GM18861 (cell line): Measurements from ENCODE around the gene CRIP3.
"Not testable (repeated sequence)": the region's sequence is repeated elsewhere in the genome, so short reads cannot be mapped to it uniquely, and the experiment has no call there.

Source experiments
- ATAC-seq: cut with Tn5 transposase; IDR thresholded peaks from one replicate; pipeline ENCODE4 v1.9.1; 2021; ENCODE audit not compliant: unreplicated experiment

The CRIP3 gene

GRCh38 chr6:43307451-43308100 is 1.1 kb downstream of the CRIP3 start:
- ATAC-seq = no peak

GRCh38 chr6:43306086-43306485 is 2.5 kb downstream of the CRIP3 start:
- ATAC-seq = no peak

- no peak for ATAC-seq
Observed at GRCh38 chr6:43304882-43305281, 3.7 kb downstream of the CRIP3 start.

- ATAC-seq = no peak
Observed at GRCh38 chr6:43304361-43304760, 4.3 kb downstream of the CRIP3 start.

GRCh38 chr6:43303751-43304331 is 4.8 kb downstream of the CRIP3 start:
- ATAC-seq = no peak

DNA sequence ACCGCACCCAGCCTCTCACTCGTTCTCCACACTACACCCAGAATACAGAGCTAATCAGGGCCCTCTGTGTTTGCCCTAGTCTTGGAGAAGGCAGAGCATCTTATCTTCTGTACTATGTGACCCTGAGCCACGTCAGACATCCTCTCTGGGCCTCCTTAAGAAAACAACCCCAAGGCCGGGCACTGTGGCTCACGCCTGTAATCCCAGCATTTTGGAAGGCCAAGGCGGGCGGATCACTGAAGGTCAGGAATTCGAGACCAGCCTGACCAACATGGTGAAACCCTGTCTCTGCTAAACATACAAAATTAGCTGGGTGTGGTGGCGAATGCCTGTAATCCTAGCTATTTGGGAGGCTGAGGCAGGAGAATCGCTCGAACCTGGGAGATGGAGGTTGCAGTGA is 5.6 kb downstream of the CRIP3 start:
- not testable (repeated sequence) for ATAC-seq

GRCh38 chr6:43302126-43302525 is 6.5 kb downstream of the CRIP3 start:
- no peak for ATAC-seq

- ATAC-seq = no peak
Observed at GRCh38 chr6:43301081-43301870, 7.3 kb downstream of the CRIP3 start.

DNA sequence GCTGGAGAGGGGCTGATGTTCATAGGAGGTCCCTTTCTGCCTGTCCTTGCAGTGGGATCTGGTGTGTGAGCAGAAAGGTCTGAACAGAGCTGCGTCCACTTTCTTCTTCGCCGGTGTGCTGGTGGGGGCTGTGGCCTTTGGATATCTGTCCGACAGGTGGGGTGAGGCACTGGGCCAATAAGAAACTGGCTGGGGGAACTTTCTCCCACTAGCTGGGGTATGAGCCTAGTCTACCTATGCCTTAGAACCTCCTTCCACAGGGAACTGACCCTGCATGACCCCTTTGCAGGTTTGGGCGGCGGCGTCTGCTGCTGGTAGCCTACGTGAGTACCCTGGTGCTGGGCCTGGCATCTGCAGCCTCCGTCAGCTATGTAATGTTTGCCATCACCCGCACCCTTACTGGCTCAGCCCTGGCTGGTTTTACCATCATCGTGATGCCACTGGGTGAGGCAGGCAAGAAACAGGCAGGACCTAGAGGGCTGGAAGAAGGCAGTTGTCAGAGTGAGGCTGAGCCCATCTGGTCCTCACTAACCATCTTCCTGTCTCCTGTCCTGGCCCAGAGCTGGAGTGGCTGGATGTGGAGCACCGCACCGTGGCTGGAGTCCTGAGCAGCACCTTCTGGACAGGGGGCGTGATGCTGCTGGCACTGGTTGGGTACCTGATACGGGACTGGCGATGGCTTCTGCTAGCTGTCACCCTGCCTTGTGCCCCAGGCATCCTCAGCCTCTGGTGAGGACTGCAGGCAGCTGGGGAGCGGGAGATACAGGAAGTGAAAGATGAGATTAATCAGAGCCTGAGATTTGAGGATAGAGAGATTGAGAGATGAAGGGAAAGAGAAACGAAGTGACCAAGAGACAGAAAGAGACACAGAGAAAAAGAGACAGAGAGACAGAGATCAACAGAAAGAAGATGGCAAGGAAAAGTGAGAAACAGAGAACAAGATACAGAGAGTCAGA is 9.0 kb downstream of the CRIP3 start:
- ATAC-seq = no peak

- ATAC-seq = no peak
Observed at GRCh38 chr6:43298565-43299337, 9.9 kb downstream of the CRIP3 start.

DNA sequence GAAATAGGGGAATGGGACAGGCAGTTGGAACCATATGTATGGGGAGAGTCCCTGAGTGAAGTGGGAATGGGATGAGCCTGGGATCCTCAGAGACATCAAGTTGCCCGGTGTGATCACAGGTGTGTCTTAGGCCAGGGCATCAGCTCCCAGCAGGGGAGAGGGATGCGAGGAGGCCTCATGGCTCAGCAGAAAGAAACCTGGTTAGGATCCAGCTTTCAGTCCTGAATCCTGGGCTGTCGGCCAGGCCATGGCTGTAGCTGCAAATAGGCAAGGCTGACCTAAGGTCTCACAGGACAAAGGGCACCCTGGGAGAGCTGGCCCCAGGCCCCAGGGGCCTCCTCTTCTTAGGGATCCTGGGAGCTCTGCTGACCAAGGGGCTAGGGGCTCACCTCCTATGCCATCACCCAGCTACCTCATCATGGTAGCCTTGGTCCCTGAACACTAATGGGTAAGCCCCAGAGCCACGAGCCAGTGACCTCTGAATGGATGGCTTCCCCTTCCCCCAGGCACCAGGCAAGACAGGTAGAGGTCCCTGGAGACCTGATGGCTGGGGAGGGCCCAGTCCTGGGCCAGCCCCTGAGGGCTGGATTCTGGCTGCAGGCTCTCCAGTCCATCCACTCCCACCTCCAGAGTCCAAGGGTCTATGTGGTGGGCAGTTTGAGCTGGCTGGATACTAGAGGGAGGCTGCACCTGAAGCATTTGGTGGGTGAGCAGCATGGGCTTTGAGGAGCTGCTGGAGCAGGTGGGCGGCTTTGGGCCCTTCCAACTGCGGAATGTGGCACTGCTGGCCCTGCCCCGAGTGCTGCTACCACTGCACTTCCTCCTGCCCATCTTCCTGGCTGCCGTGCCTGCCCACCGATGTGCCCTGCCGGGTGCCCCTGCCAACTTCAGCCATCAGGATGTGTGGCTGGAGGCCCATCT is 10.7 kb downstream of the CRIP3 start, which contains the start of gene SLC22A7:
Gene SLC22A7, plus strand, starts transcription at position 617 of the 921 bp plus-strand sequence. Its CDS starts 99 bp downstream, at position 716.
- ATAC-seq = no peak

DNA sequence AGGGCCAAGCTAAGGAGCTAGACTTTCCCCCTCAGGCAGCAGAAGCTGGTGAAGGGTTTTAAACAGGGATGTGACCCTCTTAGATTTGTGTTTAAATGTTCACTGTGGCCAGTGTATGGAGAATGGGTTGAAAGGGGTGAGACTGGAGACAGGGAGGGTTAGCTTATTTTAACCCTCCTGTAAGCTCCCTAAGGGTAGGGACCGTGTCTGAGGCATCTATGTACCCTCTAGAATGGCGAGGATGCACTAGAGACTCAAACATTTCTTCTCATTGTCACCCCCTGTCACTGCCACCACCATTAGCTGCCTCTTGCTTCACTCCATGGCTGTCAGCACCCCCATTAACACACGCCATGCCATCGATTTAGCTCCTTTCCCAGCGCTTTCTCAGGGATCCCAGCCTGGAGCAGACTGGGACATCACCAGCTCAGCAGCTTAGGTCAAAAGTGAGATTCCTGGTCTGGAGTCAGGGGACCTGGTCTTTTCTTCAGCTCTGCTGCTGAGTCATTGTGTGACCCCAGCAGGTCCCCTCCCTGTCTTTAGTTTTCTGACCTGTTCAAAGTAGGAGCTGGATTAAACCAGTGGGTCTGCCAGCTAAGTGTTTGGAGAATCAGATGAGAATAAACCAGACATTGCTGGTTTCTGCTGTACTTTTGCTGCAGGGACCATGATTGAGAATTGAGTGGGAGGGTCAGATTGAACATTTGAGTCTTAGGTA is 11.7 kb downstream of the CRIP3 start:
- no peak for ATAC-seq

DNA sequence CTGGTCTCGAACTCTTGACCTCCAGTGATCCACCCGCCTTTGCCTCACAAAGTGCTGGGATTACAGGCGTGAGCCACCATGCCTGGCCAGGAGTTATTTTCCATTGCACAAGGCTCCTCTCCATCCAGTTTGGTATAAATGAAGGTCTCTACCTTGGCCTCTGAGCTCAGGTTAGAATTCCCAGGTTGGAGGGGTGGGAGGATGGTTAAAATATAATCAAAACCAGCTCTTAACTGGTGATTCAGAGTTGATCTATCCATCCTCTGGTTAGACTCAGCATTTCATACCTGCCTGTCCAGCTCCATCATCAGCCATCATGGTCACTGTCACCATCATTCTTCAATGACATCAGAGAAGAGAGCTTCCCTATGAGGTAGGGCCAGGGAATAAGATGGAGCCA is 13.2 kb downstream of the CRIP3 start:
- ATAC-seq = no peak

GRCh38 chr6:43294536-43294935 is 14.1 kb downstream of the CRIP3 start:
- no peak for ATAC-seq

- no peak for ATAC-seq
Observed at GRCh38 chr6:43293698-43294097, 14.9 kb downstream of the CRIP3 start.

DNA sequence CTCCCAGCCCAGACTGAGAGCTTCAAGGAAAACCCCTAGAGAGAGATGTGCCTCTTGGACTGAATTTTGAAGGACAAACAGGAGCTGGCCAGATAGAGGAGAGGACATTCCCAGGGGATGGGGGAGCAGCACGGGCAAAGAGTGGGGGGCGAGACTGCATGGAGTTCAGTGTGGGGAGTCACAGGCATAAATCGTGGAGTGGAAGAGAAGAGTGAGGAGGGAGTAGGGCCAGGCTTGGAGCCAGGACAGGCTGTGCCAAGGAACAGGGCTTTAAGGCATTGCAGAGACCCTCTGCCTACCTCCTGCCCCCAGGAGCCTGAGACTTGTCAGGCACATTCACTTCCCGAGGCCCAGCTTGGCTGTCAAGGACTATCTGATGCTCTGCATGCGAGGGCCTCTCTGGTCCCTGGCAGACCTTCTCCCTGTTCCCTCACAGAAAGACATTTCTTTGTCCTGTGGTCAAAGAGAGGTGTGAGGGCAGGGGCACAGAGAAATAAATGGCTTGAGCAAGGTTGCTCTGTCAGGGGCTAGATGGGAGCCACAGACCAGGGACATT is 15.8 kb downstream of the CRIP3 start:
- no peak for ATAC-seq

DNA sequence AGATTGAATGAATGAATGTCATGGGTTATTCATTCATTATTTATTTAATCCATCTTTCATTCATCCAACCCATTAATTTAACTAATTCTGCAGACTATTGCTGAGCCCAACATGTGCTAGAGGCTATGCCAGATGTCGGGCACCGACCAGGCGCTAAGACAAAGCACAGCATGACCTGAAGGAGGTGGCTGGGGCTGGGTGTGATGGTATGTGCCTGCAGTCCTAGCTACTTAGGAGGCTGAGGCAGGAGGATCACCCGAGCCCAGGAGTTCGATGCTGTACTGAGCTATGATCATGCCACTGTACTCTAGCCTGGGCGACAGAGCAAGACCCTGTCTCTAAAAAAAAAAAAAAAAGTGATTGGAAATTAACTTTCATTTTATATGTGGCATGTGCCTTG is 16.3 kb downstream of the CRIP3 start:
- no peak for ATAC-seq

GRCh38 chr6:43291708-43292107 is 16.9 kb downstream of the CRIP3 start:
- ATAC-seq = no peak
